SK-MEL-5 (cell line): Measurements from ENCODE around the gene EIF2AK3. TPM values are rescaled to one million over a fixed set of nuclear protein-coding genes. Genes with fewer than 3 reads are reported as not detected.
"Not testable (repeated sequence)": the region's sequence is repeated elsewhere in the genome, so short reads cannot be mapped to it uniquely, and the experiment has no call there.

Experiments used
- DNase-seq: peaks from one replicate; pipeline ENCODE4 v3.0.0-alpha.2; 2016; ENCODE audit warnings: low read depth, low spot score
- in situ Hi-C: cut with HindIII; loops from 2 replicates; pipeline ENCODE4 v1.10.0; 2016; ENCODE audit warnings: low sequenced_read_pairs, high pct_unique_total_duplicates, low pct_unique_long_range_greater_than_20kb
- total RNA-seq: library from RNA; depleted of rRNA; stranded (reverse); fragments of >200 nt; shearing (Covaris generic); gene quantifications from 2 replicates; pipeline ENCODE4 v1.2.3, GENCODE V29; 2014

The EIF2AK3 gene
- total RNA-seq, 1 experiment from 2014 or later = 27.3 TPM

GRCh38 chr2:88641330-88641729 lies 14.1 kb upstream of the EIF2AK3 start:
- no peak for DNase-seq
- in situ Hi-C loops = no loop called here

DNA sequence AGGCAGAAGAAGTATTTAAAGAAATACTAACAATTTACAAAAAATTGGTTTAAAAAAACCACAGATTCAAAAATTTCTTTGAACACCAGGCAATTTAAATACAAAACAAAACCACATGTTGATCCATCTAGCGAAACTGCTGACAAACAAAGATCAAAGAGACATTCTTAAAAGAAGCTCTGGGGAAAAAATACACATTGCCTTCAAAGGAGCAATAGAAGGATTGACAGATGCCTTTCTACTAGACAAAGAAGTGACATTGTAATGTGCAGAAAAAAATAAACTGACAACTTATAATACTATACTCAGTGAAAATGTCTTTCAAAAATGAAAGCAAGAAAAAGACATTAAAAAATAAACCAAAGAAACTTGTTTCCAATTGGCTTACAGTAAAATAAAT lies 12.6 kb upstream of the EIF2AK3 start:
- DNase-seq = no peak
- in situ Hi-C loops = no loop called here

- in situ Hi-C loops = no loop called here
These were observed 11.5 kb upstream of the EIF2AK3 start for GRCh38 chr2:88638743-88639142.

DNA sequence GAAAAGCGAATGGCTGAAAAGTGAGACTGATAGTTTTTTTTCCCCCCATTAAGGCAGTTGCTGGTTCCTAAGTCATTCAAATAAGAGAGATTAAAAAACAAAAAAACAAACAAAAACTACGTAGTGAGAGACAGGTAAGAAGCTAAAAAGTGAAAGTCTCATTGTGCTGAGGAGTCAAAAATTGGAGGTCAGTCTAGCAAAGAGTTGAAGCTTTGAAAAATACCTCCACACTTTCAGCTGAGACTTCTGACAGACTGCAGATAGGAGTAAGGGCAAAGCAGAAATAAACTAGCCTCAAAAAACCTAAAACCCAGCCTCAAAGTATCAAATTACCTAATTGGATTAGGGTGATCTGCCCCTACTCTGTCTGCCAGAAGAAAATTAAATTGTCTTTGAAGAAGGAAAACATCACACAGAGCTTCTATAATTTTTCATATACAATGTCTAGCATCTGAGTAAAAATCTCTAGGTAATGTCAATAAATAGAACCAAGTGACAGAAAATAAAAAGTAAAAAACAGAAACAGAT lies 10.9 kb upstream of the EIF2AK3 start:
- in situ Hi-C loops = no loop called here
- DNase-seq = no peak

More at GRCh38 chr2:88638743-88639142, 11.5 kb upstream of the EIF2AK3 start:
- DNase-seq = no peak

GRCh38 chr2:88637464-88637863 lies 10.2 kb upstream of the EIF2AK3 start:
- no peak for DNase-seq
- in situ Hi-C loops = no loop called here

DNA sequence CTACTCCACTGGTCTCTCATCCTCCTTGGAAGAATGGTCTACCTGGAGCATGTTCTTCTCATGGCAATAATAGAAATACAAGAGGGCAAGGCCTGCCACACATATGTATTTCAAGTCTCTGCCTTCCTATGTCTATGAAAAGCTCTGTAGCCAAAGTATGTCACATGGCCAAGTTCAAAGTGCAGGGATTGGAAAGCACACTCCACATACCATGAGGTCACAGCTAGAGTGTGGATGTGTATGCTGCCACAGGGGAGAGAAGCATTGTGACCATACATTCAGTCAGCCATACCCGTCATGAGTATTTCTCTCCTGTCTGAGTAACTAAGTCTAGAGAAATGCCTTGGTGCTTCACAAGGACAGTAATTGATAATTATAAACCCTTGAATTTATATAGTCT lies 8.8 kb upstream of the EIF2AK3 start:
- in situ Hi-C loops = no loop called here

GRCh38 chr2:88632569-88632968 lies 5.3 kb upstream of the EIF2AK3 start:
- in situ Hi-C loops = no loop called here
- no peak for DNase-seq

More for the DNA sequence above, 8.8 kb upstream of the EIF2AK3 start:
- DNase-seq = no peak

DNA sequence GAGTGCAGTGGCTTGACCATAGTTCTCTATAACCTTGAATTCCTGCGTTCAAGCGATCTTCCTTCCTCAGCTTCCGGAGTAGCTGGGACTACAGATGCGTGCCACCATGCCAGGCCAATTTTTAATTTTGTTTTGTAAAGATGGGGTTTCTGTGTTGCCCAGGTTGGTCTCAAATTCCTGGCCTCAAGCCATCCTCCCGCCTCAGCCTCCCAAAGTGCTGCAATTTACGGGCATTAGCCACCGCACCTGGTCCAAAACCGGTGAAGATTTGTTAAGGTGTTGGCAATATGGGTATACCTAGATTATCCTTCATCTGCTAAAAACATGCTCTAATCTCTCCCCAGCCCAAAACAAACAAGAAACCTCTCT lies 1.3 kb upstream of the EIF2AK3 start:
- DNase-seq = no peak
- in situ Hi-C loops = no loop called here

DNA sequence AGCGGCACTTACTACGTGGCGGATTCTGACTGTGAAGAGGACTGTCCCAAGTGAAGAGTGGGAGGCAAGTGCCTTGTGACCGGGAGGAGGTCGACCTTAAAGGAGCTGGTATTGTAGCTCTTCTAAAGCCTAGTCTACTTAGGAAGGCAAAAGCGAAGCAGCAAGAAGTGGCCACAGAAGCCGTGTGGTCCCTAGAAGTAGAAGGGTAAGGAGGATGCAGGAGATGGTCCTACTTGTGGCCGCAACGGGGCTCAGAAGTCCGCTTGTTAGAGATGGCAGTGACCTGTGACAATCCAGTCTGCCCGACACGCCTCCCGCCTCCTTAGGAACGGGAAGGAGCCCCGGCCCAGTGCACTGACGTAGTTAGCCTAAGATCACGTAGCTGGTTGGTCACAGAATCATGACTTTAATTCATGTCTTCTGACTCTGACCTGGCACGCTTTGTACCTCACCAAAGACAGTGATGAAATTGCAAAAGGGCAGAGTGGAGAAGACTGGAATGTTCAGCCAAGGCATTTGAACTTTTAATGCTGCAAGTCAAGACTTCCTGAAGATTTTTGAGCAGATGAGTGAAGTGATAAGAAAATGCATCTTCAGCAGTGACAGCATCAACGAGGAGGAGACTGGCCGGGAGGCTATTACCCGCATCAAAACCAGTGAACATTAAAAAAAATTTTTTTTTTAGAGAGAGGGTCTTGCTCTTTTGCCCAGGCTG lies 749 bp upstream of the EIF2AK3 start:
- peak; percentile 97 for DNase-seq
- in situ Hi-C loops = no loop called here

DNA sequence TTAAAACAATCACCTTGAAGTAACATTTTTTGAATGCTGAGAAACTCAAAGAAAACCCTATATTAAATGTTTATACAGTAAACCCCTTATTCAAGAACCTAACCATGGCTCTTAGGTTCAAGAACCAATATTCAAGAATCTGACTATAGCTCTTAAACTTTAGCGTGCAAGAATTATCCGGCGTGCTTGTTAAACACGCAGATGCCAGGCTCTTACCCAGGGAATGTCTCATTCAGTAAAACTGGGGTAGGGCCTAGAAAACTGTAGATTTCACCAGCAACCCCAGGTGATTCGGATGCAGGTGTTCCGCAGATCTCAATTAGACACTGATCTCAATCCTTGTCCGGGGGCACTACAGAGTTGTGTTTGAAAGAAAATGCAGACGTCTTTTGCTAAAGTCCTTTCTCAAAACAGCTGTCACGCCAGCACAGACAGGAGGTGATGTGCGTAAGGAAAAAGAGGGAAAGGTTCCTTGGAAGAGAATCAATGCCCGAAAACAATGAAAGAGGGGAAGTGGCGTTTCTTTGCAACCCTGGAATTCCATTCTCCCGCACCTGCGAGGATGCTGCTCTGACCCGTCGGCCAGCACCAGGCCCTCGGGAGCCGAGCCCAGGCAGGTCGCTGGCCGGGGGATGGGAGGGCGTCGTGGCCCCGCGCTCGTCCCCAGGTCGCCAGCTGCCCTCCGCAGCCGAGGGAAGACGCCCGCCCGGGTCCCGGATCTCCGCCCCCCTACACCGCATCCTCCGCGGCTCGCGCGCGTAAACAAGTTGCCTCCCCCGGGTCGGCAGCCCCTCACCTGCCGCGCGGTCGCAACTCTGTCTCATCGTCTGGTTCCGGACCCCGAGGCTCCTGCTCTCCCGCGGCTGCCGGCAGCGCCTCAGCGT lies 851 bp downstream of the EIF2AK3 start:
- in situ Hi-C loops = no loop called here
- DNase-seq = no peak

- in situ Hi-C loops = no loop called here
- DNase-seq = no peak
These were observed 2.8 kb downstream of the EIF2AK3 start for GRCh38 chr2:88624477-88624876.

GRCh38 chr2:88623831-88624465 lies 3.3 kb downstream of the EIF2AK3 start:
- DNase-seq, in situ Hi-C loops: not testable (repeated sequence)

- DNase-seq = no peak
- in situ Hi-C loops = no loop called here
These were observed 5.0 kb downstream of the EIF2AK3 start for GRCh38 chr2:88622307-88622706.

DNA sequence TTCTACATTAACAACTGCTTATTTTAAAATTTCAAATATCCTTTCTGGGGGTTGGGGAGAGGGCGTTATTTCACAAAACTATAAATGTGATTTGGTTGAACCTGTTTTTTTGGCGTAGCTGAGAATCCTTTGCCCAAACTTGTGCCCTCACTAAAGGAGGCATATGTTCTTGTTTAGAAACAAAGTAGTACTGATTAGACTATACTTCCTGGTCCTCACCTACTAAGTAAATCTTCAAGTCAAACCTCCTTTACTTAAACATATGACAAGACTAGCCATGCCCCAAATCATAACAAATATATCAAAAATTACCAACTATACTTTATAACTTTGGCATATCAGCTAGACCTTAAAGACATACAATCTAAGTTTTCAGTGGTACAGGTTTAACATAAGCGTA lies 5.8 kb downstream of the EIF2AK3 start:
- in situ Hi-C loops = no loop called here

GRCh38 chr2:88620015-88620414 lies 7.2 kb downstream of the EIF2AK3 start:
- no peak for DNase-seq
- in situ Hi-C loops = no loop called here

More for the DNA sequence above, 5.8 kb downstream of the EIF2AK3 start:
- DNase-seq = no peak

DNA sequence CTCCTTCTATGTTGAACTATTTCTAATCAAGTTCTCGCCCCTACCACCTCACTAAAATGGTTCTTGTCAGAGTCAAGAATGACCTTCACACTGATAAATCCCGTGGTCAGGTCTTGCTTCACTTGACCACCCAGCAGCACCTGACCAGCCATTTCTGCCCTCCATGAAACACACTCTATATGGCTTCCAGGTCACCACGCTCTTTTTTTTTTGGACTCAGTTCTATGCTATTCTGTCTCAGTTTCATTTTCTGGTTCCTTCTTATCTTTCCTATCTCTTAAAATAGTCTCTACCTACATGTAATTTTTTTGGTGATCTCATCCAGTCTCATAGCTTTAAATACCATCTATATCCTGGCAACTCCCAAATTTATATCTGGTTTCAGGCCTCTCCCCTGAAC lies 11.4 kb downstream of the EIF2AK3 start:
- no peak for DNase-seq
- in situ Hi-C loops = no loop called here

GRCh38 chr2:88614497-88615157 lies 12.6 kb downstream of the EIF2AK3 start:
- no peak for DNase-seq
- in situ Hi-C loops = no loop called here

- peak; percentile 67 for DNase-seq
- in situ Hi-C loops = no loop called here
These were observed 13.3 kb downstream of the EIF2AK3 start for GRCh38 chr2:88613921-88614320.
